SK-N-SH treated with all-trans-retinoic acid at 6 μM for 48 hours (cell line): ENCODE data around the gene NKRF.

Experiments used
- ATAC-seq: fragments of 200-7000 bp; cut with Tn5 transposase; 3 replicates; pipeline ENCODE4 v1.9.1; 2020; ENCODE audit warnings: mild to moderate bottlenecking, moderate library complexity
- ARNTL ChIP-seq: fragments of 450-650 bp; formaldehyde crosslinking; IDR thresholded peaks from 2 replicates; pipeline ENCODE4 v1.5.0; 2020; ENCODE audit warnings: low read depth, mild to moderate bottlenecking, moderate library complexity, borderline replicate concordance
- BACH2 ChIP-seq: fragments of 250-450 bp; sonication (Bioruptor Pico); IDR thresholded peaks from 2 replicates; pipeline ENCODE4 v1.9.0; 2021; ENCODE audit warnings: mild to moderate bottlenecking, borderline replicate concordance
- CREB5 ChIP-seq: fragments of 250-450 bp; sonication (Bioruptor Pico); IDR thresholded peaks from 2 replicates; pipeline ENCODE4 v1.5.1; 2020; ENCODE audit warnings: low read depth, mild to moderate bottlenecking, moderate library complexity
- CSDC2 ChIP-seq: fragments of 250-450 bp; sonication (Bioruptor Pico); IDR thresholded peaks from 2 replicates; pipeline ENCODE4 v1.5.0; 2020; ENCODE audit warnings: mild to moderate bottlenecking, moderate library complexity
- CSRNP3 ChIP-seq: fragments of 250-450 bp; sonication (Bioruptor Pico); IDR thresholded peaks from 2 replicates; pipeline ENCODE4 v1.5.1; 2021; ENCODE audit warnings: mild to moderate bottlenecking, moderate library complexity
- ESRRG ChIP-seq: fragments of 250-450 bp; sonication (Bioruptor Pico); IDR thresholded peaks from 2 replicates; pipeline ENCODE4 v1.6.1; 2021; ENCODE audit warnings: mild to moderate bottlenecking
- GLIS3 ChIP-seq: fragments of 250-450 bp; sonication (Bioruptor Pico); IDR thresholded peaks from 2 replicates; pipeline ENCODE4 v1.5.0; 2020; ENCODE audit warnings: mild to moderate bottlenecking, moderate library complexity
- OSR1 ChIP-seq: fragments of 250-450 bp; sonication (Bioruptor Pico); IDR thresholded peaks from 2 replicates; pipeline ENCODE4 v1.8.0; 2022; ENCODE audit warnings: moderate library complexity, mild to moderate bottlenecking, inconsistent platforms
- PATZ1 ChIP-seq: fragments of 250-450 bp; sonication (Bioruptor Pico); IDR thresholded peaks from 2 replicates; pipeline ENCODE4 v1.8.0; 2020; ENCODE audit warnings: mild to moderate bottlenecking, moderate library complexity, borderline replicate concordance
- POU6F1 ChIP-seq: fragments of 250-450 bp; sonication (Bioruptor Pico); IDR thresholded peaks from 2 replicates; pipeline ENCODE4 v1.8.0; 2021; ENCODE audit warnings: low read depth, mild to moderate bottlenecking, moderate library complexity, borderline replicate concordance
- PPARA ChIP-seq: fragments of 250-450 bp; sonication (Bioruptor Pico); IDR thresholded peaks from 2 replicates; pipeline ENCODE4 v1.5.0; 2020; ENCODE audit warnings: mild to moderate bottlenecking, borderline replicate concordance
- RARB ChIP-seq: fragments of 250-450 bp; sonication (Bioruptor Pico); IDR thresholded peaks from 2 replicates; pipeline ENCODE4 v1.8.0; 2021; ENCODE audit warnings: mild to moderate bottlenecking, moderate library complexity
- TSHZ2 ChIP-seq: fragments of 250-450 bp; sonication (Bioruptor Pico); IDR thresholded peaks from 2 replicates; pipeline ENCODE4 v1.5.0; 2020; ENCODE audit warnings: mild to moderate bottlenecking, moderate library complexity
- ZC3H10 ChIP-seq: fragments of 250-450 bp; sonication (Bioruptor Pico); IDR thresholded peaks from 2 replicates; pipeline ENCODE4 v1.5.1; 2021; ENCODE audit warnings: mild to moderate bottlenecking, moderate library complexity
- ZFP30 ChIP-seq: fragments of 450-650 bp; formaldehyde crosslinking; IDR thresholded peaks from 2 replicates; pipeline ENCODE4 v1.5.0; 2022; ENCODE audit warnings: mild to moderate bottlenecking, moderate library complexity
- ZNF565 ChIP-seq: fragments of 450-650 bp; formaldehyde crosslinking; conservative IDR thresholded peaks from 2 replicates; pipeline ENCODE4 v1.5.0; 2020; ENCODE audit warnings: low read depth, mild to moderate bottlenecking, moderate library complexity
- ZNF70 ChIP-seq: fragments of 450-650 bp; formaldehyde crosslinking; IDR thresholded peaks from 2 replicates; pipeline ENCODE4 v1.5.0; 2020; ENCODE audit warnings: mild to moderate bottlenecking, moderate library complexity
- ZNF8 ChIP-seq: fragments of 450-650 bp; formaldehyde crosslinking; IDR thresholded peaks from 2 replicates; pipeline ENCODE4 v1.5.0; 2020; ENCODE audit warnings: mild to moderate bottlenecking, moderate library complexity

Gene NKRF

GRCh38 chrX:119602701-119603255 lies 3.4 kb downstream of the NKRF start:
- ATAC-seq = no peak
- TF ChIP-seq ZNF8 (CRISPR knock-in tag) = no peak
- TF ChIP-seq GLIS3 (CRISPR knock-in tag) = no peak
- no peak for TF ChIP-seq ZC3H10 (CRISPR knock-in tag)
- TF ChIP-seq, all 23 proteins: peak for 0

GRCh38 chrX:119589810-119590209 lies 16.4 kb downstream of the NKRF start:
- ATAC-seq = no peak
- TF ChIP-seq POU6F1 (no peak), RARB (CRISPR knock-in tag) (no peak), OSR1 (CRISPR knock-in tag) (no peak), PATZ1 (CRISPR knock-in tag) (no peak), CREB5 (CRISPR knock-in tag) (no peak), BACH2 (CRISPR knock-in tag) (no peak), ESRRG (CRISPR knock-in tag) (no peak)

GRCh38 chrX:119583431-119584059 lies 22.7 kb downstream of the NKRF start:
- no peak for ATAC-seq
- no peak for TF ChIP-seq ZNF70 (CRISPR knock-in tag)
- TF ChIP-seq PATZ1 (CRISPR knock-in tag) = no peak
- TF ChIP-seq ARNTL = no peak
- no peak for TF ChIP-seq PPARA (CRISPR knock-in tag)
- TF ChIP-seq CSRNP3 (CRISPR knock-in tag) = no peak
- no peak for TF ChIP-seq ZNF565 (CRISPR knock-in tag)
- TF ChIP-seq GLIS3 (CRISPR knock-in tag) = no peak
- no peak for TF ChIP-seq OSR1 (CRISPR knock-in tag)
- TF ChIP-seq BACH2 (CRISPR knock-in tag) = no peak
- TF ChIP-seq CREB5 (CRISPR knock-in tag) = no peak
- TF ChIP-seq ZFP30 (CRISPR knock-in tag) = no peak

GRCh38 chrX:119579414-119579813 lies 26.8 kb downstream of the NKRF start:
- ATAC-seq = no peak
- TF ChIP-seq POU6F1 (no peak), TSHZ2 (no peak), GLIS3 (CRISPR knock-in tag) (no peak), CSDC2 (CRISPR knock-in tag) (no peak), ESRRG (CRISPR knock-in tag) (no peak)
